Colonic mucosa (tissue), 4 donors: ENCODE measurements around the gene GLP1R. TPM values are rescaled to one million over a fixed set of nuclear protein-coding genes. Genes with fewer than 3 reads are reported as not detected.

Experiments
- DNase-seq: peaks from one replicate; pipeline ENCODE4 v3.0.0-alpha.2; 2020
- H3K27ac ChIP-seq: fragments of 200-600 bp; one replicate; pipeline ENCODE4 v1.8.0; 2021
- H3K27me3 ChIP-seq: fragments of 200-600 bp; one replicate; pipeline ENCODE4 v1.8.0; 2021
- H3K36me3 ChIP-seq: fragments of 200-600 bp; one replicate; pipeline ENCODE4 v1.8.0; 2021
- H3K4me1 ChIP-seq: fragments of 200-600 bp; one replicate; pipeline ENCODE4 v1.8.0; 2021; ENCODE audit warnings: mild to moderate bottlenecking
- H3K4me3 ChIP-seq: fragments of 200-600 bp; one replicate; pipeline ENCODE4 v1.8.0; 2021
- H3K9ac ChIP-seq, 2 donors: one replicate each; pipeline ENCODE4 v1.7.0; 2013; ENCODE audit warnings: control low read depth in 2 of 2, low read depth in 2 of 2, low read length in 2 of 2
- H3K9me3 ChIP-seq: fragments of 200-600 bp; one replicate; pipeline ENCODE4 v1.8.0; 2021
- CTCF ChIP-seq: fragments of 200-600 bp; IDR thresholded peaks from one replicate; pipeline ENCODE4 v1.8.0; 2022; ENCODE audit warnings: antibody characterized with exemption, mild to moderate bottlenecking
- intact Hi-C: fragments of 100-400 bp; cut with DNase I; formaldehyde crosslinking; loops from one replicate; pipeline ENCODE4 v1.14.1; 2022
- total RNA-seq, 2 donors: library from RNA; stranded (reverse); fragmentation: NEBNext Ultra II Directional in 1 of 2; extraction: Animal tissue kit (Norgen Biotek cat#: 25700) in 1 of 2; gene quantifications; one replicate each; pipeline ENCODE4 v1.2.1, GENCODE V29; 2021
- donor health status: healthy.
- donor health status: DM: no; HTN: no; CAD: no.
- donor health status: DM: no; HTN: no; CAD: no.

GLP1R gene
- total RNA-seq, 2 donors from 2014 or later, result not detected

GRCh38 chr6:39018103-39018502, 30.5 kb upstream of the GLP1R start:
- no peaks in the 10 kb centered on the region for H3K36me3 ChIP-seq
- no peaks in the 10 kb centered on the region for H3K4me1 ChIP-seq
- intact Hi-C loops, result no loop called here
- no peak for DNase-seq
- H3K27me3 ChIP-seq, result no peaks in the 10 kb centered on the region
- no peak overlapping the region for H3K9ac ChIP-seq
- H3K27ac ChIP-seq, result no peak overlapping the region
- no peak overlapping the region for H3K4me3 ChIP-seq
- no peak for TF ChIP-seq CTCF
- no peaks in the 10 kb centered on the region for H3K9me3 ChIP-seq

- Histone ChIP-seq H3K9ac (no peak overlapping the region), H3K4me3 (no peak overlapping the region), H3K4me1 (no peaks in the 10 kb centered on the region), H3K36me3 (no peaks in the 10 kb centered on the region), H3K27ac (no peak overlapping the region), H3K27me3 (no peaks in the 10 kb centered on the region), H3K9me3 (no peaks in the 10 kb centered on the region)
- no peak for TF ChIP-seq CTCF
- intact Hi-C loops, result no loop called here
- no peak for DNase-seq
Measured at GRCh38 chr6:39020136-39020535, 28.4 kb upstream of the GLP1R start.

GRCh38 chr6:39021041-39021440, 27.5 kb upstream of the GLP1R start:
- Histone ChIP-seq H3K27ac (no peak overlapping the region), H3K4me1 (no peaks in the 10 kb centered on the region), H3K9me3 (no peaks in the 10 kb centered on the region), H3K27me3 (no peaks in the 10 kb centered on the region), H3K9ac (no peak overlapping the region), H3K36me3 (no peaks in the 10 kb centered on the region), H3K4me3 (no peak overlapping the region)
- intact Hi-C loops, result no loop called here
- TF ChIP-seq CTCF, result no peak
- no peak for DNase-seq

- no peak for TF ChIP-seq CTCF
- Histone ChIP-seq H3K4me1 (no peaks in the 10 kb centered on the region), H3K4me3 (no peak overlapping the region), H3K27ac (no peak overlapping the region), H3K9me3 (no peaks in the 10 kb centered on the region), H3K36me3 (no peaks in the 10 kb centered on the region), H3K27me3 (no peaks in the 10 kb centered on the region), H3K9ac (no peak overlapping the region)
- DNase-seq, result no peak
- intact Hi-C loops, result no loop called here
Measured at GRCh38 chr6:39021779-39022178, 26.8 kb upstream of the GLP1R start.

GRCh38 chr6:39026175-39026574, 22.4 kb upstream of the GLP1R start:
- Histone ChIP-seq H3K36me3 (no peaks in the 10 kb centered on the region), H3K27me3 (no peaks in the 10 kb centered on the region), H3K4me1 (no peaks in the 10 kb centered on the region), H3K9me3 (no peaks in the 10 kb centered on the region), H3K9ac (no peak overlapping the region), H3K27ac (no peak overlapping the region), H3K4me3 (no peak overlapping the region)
- intact Hi-C loops, result no loop called here
- no peak for TF ChIP-seq CTCF
- DNase-seq, result no peak
